Measurements from ENCODE around the gene LIG1.

LIG1 gene

GRCh38 chr19:48213959-48214358 lies 43.8 kb upstream of the LIG1 start:
- Histone ChIP-seq H3K9me3 (ENCODE audit: low read length) (no peaks in the 10 kb centered on the region), H3K36me3 (ENCODE audit: insufficient read depth, low read length) (peaks cover 53% of the 10 kb centered on the region; the same call in 1 of the 2 replicates), H3K79me2 (ENCODE audit: insufficient read depth, low read length) (no peaks in the 10 kb centered on the region), H3K4me2 (ENCODE audit: low read length) (no peak overlapping the region), H3K4me3 (ENCODE audit: low read depth, low read length, poor library complexity, severe bottlenecking) (no peak overlapping the region), H2AFZ (ENCODE audit: low read length) (no peak overlapping the region), H3K27ac (ENCODE audit: low read depth, low read length, poor library complexity, severe bottlenecking) (no peak overlapping the region), H3K9ac (ENCODE audit: low read length) (no peak overlapping the region), H3K4me1 (ENCODE audit: insufficient read depth, low read length, severe bottlenecking) (no peaks in the 10 kb centered on the region), H4K20me1 (ENCODE audit: insufficient read depth, low read length) (no peaks in the 10 kb centered on the region), H3F3A (ENCODE audit: insufficient read depth, low read length) (no peaks in the 10 kb centered on the region), H3K9me2 (ENCODE audit: low read depth, low read length) (no peaks in the 10 kb centered on the region), H3K27me3 (ENCODE audit: insufficient read depth, low read length) (no peaks in the 10 kb centered on the region)
- TF ChIP-seq EZH2 (IDR thresholded peaks at IDR 0.05; ENCODE audit: borderline replicate concordance, low read length) (no peak), CTCF (IDR thresholded peaks at IDR 0.05; ENCODE audit: low read length) (no peak)

DNA sequence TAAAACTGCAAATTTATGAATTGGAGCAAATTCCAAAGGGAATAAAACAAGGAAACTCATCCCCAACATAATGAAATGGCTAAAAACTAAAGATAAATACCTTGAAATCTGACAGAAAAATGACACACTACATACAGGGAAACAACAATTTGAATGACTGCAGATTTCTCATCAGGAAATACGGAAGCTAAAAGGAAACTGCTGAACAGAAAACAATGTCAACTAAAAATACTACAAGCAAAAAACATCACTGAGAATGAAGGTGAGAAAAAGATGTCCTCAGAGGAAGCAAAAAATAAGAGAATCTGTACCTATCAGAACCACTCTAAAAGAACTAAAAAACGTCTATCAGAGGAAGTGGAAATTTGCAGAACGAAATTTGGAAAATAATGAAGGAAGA lies 39.9 kb upstream of the LIG1 start:
- H3K9me2 ChIP-seq (ENCODE audit: low read depth, low read length) = no peaks in the 10 kb centered on the region
- H3K27ac ChIP-seq (ENCODE audit: low read depth, low read length, poor library complexity, severe bottlenecking) = no peak overlapping the region
- H4K20me1 ChIP-seq (ENCODE audit: insufficient read depth, low read length) = no peaks in the 10 kb centered on the region
- H3K36me3 ChIP-seq (ENCODE audit: insufficient read depth, low read length) = peaks cover 38% of the 10 kb centered on the region; the same call in 1 of the 2 replicates
- H3K27me3 ChIP-seq (ENCODE audit: insufficient read depth, low read length) = no peaks in the 10 kb centered on the region
- H3F3A ChIP-seq (ENCODE audit: insufficient read depth, low read length) = no peaks in the 10 kb centered on the region
- H3K4me3 ChIP-seq (ENCODE audit: low read depth, low read length, poor library complexity, severe bottlenecking) = no peak overlapping the region
- no peak for TF ChIP-seq EZH2 (IDR thresholded peaks at IDR 0.05; ENCODE audit: borderline replicate concordance, low read length)
- no peak for TF ChIP-seq CTCF (IDR thresholded peaks at IDR 0.05; ENCODE audit: low read length)
- H3K9ac ChIP-seq (ENCODE audit: low read length) = no peak overlapping the region
- no peaks in the 10 kb centered on the region for H3K79me2 ChIP-seq (ENCODE audit: insufficient read depth, low read length)
- no peaks in the 10 kb centered on the region for H3K9me3 ChIP-seq (ENCODE audit: low read length)
- peaks cover 2% of the 10 kb centered on the region for H3K4me1 ChIP-seq (ENCODE audit: insufficient read depth, low read length, severe bottlenecking)
- H2AFZ ChIP-seq (ENCODE audit: low read length) = no peak overlapping the region
- H3K4me2 ChIP-seq (ENCODE audit: low read length) = no peak overlapping the region

DNA sequence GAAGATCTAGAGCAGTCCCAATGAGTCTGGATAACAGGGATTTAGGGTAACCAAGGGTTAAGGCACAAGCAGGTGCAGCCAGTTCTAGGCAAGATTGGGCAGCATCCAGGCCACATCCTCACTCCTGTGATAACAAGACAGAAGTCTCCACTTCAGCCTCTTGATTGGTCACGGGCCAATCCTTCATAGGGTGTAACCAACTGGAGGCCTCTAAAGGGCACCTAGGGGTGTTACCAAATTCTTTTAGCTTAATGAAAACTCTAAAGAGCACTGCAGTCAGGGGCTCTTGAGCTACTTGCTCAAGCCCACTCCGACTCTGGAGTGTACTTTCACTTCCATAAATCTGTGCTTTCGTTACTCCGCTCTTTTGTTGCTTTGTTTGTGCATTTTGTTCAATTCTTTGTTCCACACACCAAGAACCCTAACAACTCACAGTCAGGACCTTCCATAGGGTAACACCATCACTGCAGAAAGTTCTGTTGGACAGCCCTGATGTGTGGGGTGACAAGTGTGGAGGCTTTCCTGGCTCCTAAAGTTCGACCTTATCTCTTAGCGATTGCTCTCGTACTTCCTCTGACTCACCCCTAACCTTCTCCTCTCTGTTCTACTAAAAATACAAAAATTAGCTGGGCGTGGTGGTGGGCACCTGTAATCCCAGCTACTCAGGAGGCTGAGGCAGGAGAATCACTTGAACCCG lies 36.4 kb upstream of the LIG1 start:
- TF ChIP-seq CTCF (IDR thresholded peaks at IDR 0.05; ENCODE audit: low read length) (no peak), EZH2 (IDR thresholded peaks at IDR 0.05; ENCODE audit: borderline replicate concordance, low read length) (no peak)
- H4K20me1 ChIP-seq (ENCODE audit: insufficient read depth, low read length) = no peaks in the 10 kb centered on the region
- H3K4me1 ChIP-seq (ENCODE audit: insufficient read depth, low read length, severe bottlenecking) = peaks cover 20% of the 10 kb centered on the region
- H3K9me3 ChIP-seq (ENCODE audit: low read length) = no peaks in the 10 kb centered on the region
- H3K27me3 ChIP-seq (ENCODE audit: insufficient read depth, low read length) = no peaks in the 10 kb centered on the region
- H3K4me2 ChIP-seq (ENCODE audit: low read length) = no peak overlapping the region
- H3K36me3 ChIP-seq (ENCODE audit: insufficient read depth, low read length) = peaks cover 23% of the 10 kb centered on the region; the same call in 1 of the 2 replicates
- peaks cover 10% of the 10 kb centered on the region for H3K79me2 ChIP-seq (ENCODE audit: insufficient read depth, low read length)
- no peak overlapping the region for H3K27ac ChIP-seq (ENCODE audit: low read depth, low read length, poor library complexity, severe bottlenecking)
- H3K9me2 ChIP-seq (ENCODE audit: low read depth, low read length) = no peaks in the 10 kb centered on the region
- no peaks in the 10 kb centered on the region for H3F3A ChIP-seq (ENCODE audit: insufficient read depth, low read length)
- no peak overlapping the region for H2AFZ ChIP-seq (ENCODE audit: low read length)
- no peak overlapping the region for H3K9ac ChIP-seq (ENCODE audit: low read length)
- no peak overlapping the region for H3K4me3 ChIP-seq (ENCODE audit: low read depth, low read length, poor library complexity, severe bottlenecking)

Data from OCI-LY1 (cell line).